OCI-LY7 (cell line): ENCODE results near the gene GTPBP8. TPM values are rescaled to one million over a fixed set of nuclear protein-coding genes. Genes with fewer than 3 reads are reported as not detected.

Source experiments
- BruUV-seq: library from RNA; stranded (reverse); fragments of 400-500 nt; replicated peaks from 2 replicates; lab custom pipeline; 2021; lab: Mats Ljungman, UMichigan
- CTCF ChIA-PET: fragments of 300-600 bp; sonication (Branson Sonifier 250); formaldehyde crosslinking; loops from one replicate; lab custom pipeline; 2022; ENCODE audit warnings: antibody characterized with exemption; ENCODE audit not compliant: unreplicated experiment; lab: Charles Lee
- POLR2A ChIA-PET: fragments of 300-600 bp; sonication (Branson Sonifier 250); formaldehyde crosslinking; loops from one replicate; lab custom pipeline; 2022; ENCODE audit warnings: antibody characterized with exemption; lab: Charles Lee
- DNase-seq: peaks from one replicate; pipeline ENCODE4 v3.0.0-alpha.2; 2015; ENCODE audit warnings: low spot score
- H2AFZ ChIP-seq: fragments of 200-600 bp; sonication (generic), shearing (Covaris generic); 2 replicates; pipeline ENCODE4 v1.6.1; 2014; ENCODE audit warnings: mild to moderate bottlenecking, antibody characterized with exemption, low read length, moderate library complexity
- H3K27ac ChIP-seq: fragments of 200-600 bp; sonication (generic); 2 replicates; pipeline ENCODE4 v1.5.1; 2014; ENCODE audit warnings: mixed run types, low read depth, mild to moderate bottlenecking, moderate library complexity, low read length, inconsistent platforms; ENCODE audit not compliant: poor library complexity, severe bottlenecking
- H3K36me3 ChIP-seq: fragments of 200-600 bp; sonication (generic); 2 replicates; pipeline ENCODE4 v1.6.1; 2014; ENCODE audit warnings: mild to moderate bottlenecking, antibody characterized with exemption, low read length, moderate library complexity, mixed read lengths; ENCODE audit not compliant: insufficient read depth
- H3K4me1 ChIP-seq: fragments of 200-600 bp; sonication (generic); 2 replicates; pipeline ENCODE4 v1.5.1; 2014; ENCODE audit warnings: mild to moderate bottlenecking, low read length; ENCODE audit not compliant: insufficient read depth, poor library complexity, severe bottlenecking
- H3K4me2 ChIP-seq: fragments of 200-600 bp; sonication (generic); 2 replicates; pipeline ENCODE4 v1.6.1; 2014; ENCODE audit warnings: mild to moderate bottlenecking, low read length
- H3K4me3 ChIP-seq: fragments of 200-600 bp; sonication (generic); 2 replicates; pipeline ENCODE4 v1.5.1; 2014; ENCODE audit warnings: mild to moderate bottlenecking, low read depth, low read length; ENCODE audit not compliant: poor library complexity, severe bottlenecking
- H3K79me2 ChIP-seq: fragments of 200-600 bp; sonication (generic); 2 replicates; pipeline ENCODE4 v1.6.1; 2016; ENCODE audit warnings: low read depth, mild to moderate bottlenecking, low read length, moderate library complexity, mixed read lengths; ENCODE audit not compliant: insufficient read depth
- H3K9me2 ChIP-seq: fragments of 200-600 bp; sonication (generic); 2 replicates; pipeline ENCODE4 v1.6.1; 2016; ENCODE audit warnings: mild to moderate bottlenecking, low read length, mixed read lengths; ENCODE audit not compliant: insufficient read depth
- H3K9me3 ChIP-seq: fragments of 200-600 bp; sonication (generic); 2 replicates; pipeline ENCODE4 v1.6.1; 2014; ENCODE audit warnings: mild to moderate bottlenecking, mixed run types, low read length, mixed read lengths
- H4K20me1 ChIP-seq: fragments of 200-600 bp; sonication (generic); 2 replicates; pipeline ENCODE4 v1.6.1; 2014; ENCODE audit warnings: mild to moderate bottlenecking, antibody characterized with exemption, low read length, moderate library complexity, mixed read lengths; ENCODE audit not compliant: insufficient read depth
- CTCF ChIP-seq: fragments of 200-600 bp; sonication (generic); conservative IDR thresholded peaks from 2 replicates; pipeline ENCODE4 v1.5.1; 2014; ENCODE audit warnings: mild to moderate bottlenecking, antibody characterized with exemption, low read length, moderate library complexity, mixed read lengths
- EZH2phosphoT487 ChIP-seq: fragments of 200-600 bp; sonication (generic); IDR thresholded peaks from 2 replicates; pipeline ENCODE4 v1.6.1; 2018; ENCODE audit warnings: low read depth, borderline replicate concordance, mild to moderate bottlenecking, mixed run types, antibody characterized with exemption, low read length, moderate library complexity, mixed read lengths
- intact Hi-C: fragments of 100-400 bp; cut with micrococcal nuclease; formaldehyde crosslinking; loops from one replicate; pipeline ENCODE4 v1.10.0; 2022; ENCODE audit not compliant: unreplicated experiment
- total RNA-seq, 2 experiments: library from RNA; depleted of rRNA in 1 of 2; stranded (reverse); fragments of >200 nt in 1 of 2; shearing (Covaris generic) in 1 of 2; gene quantifications; 2 replicates each; pipeline ENCODE4 v1.2.3, GENCODE V29; 2014 to 2022

Gene GTPBP8
- total RNA-seq, 2 experiments from 2014 or later: 21.9 to 23.8 TPM

- H3K4me1 ChIP-seq: peaks cover 32% of the 10 kb centered on the region
- peaks cover 63% of the 10 kb centered on the region for H3K36me3 ChIP-seq
- H3K4me2 ChIP-seq: no peak overlapping the region
- no peaks in the 10 kb centered on the region for H3K9me3 ChIP-seq
- no peak overlapping the region for H3K27ac ChIP-seq
- BruUV-seq: no TSS peak
- H3K4me3 ChIP-seq: no peak overlapping the region
- DNase-seq: no peak
- intact Hi-C loops: no loop called here
- no peaks in the 10 kb centered on the region; the same call in 1 of the 2 replicates for H4K20me1 ChIP-seq
- ChIA-PET CTCF (no interaction called here), POLR2A (interaction anchor here (0.7 to 1.5 kb wide), 2 partner anchors 12 to 153 kb away, joined by 4 to 5 read pairs; no protein-coding TSS in a partner anchor)
- no peaks in the 10 kb centered on the region for H3K9me2 ChIP-seq
- H2AFZ ChIP-seq: no peak overlapping the region
- H3K79me2 ChIP-seq: peaks cover 43% of the 10 kb centered on the region
- TF ChIP-seq CTCF (no peak), EZH2phosphoT487 (no peak)
Measured at GRCh38 chr3:112995800-112996199, 5.0 kb downstream of the GTPBP8 start.

GRCh38 chr3:113000691-113001090 is 9.9 kb downstream of the GTPBP8 start:
- H3K79me2 ChIP-seq: peaks cover 10% of the 10 kb centered on the region; the same call in 1 of the 2 replicates

More at GRCh38 chr3:113000691-113001090, 9.9 kb downstream of the GTPBP8 start:
- Histone ChIP-seq H4K20me1 (no peaks in the 10 kb centered on the region), H3K9me2 (no peaks in the 10 kb centered on the region), H2AFZ (no peak overlapping the region), H3K4me1 (peaks cover 11% of the 10 kb centered on the region), H3K36me3 (peaks cover 91% of the 10 kb centered on the region), H3K27ac (no peak overlapping the region), H3K4me3 (no peak overlapping the region), H3K9me3 (no peaks in the 10 kb centered on the region), H3K4me2 (no peak overlapping the region)
- CTCF ChIA-PET: no interaction called here
- no peak for DNase-seq
- intact Hi-C loops: no loop called here
- no peak for TF ChIP-seq CTCF
- TF ChIP-seq EZH2phosphoT487: no peak
- POLR2A ChIA-PET: interaction anchor here (0.7 to 3.6 kb wide), 6 partner anchors 8 to 326 kb away, joined by 3 to 28 read pairs (median 8); partner anchors contain the start of gene GTPBP8
- no TSS peak for BruUV-seq
